B cell (primary cell): ENCODE data around the gene SHISA8. TPM values are rescaled to one million over a fixed set of nuclear protein-coding genes. Genes with fewer than 3 reads are reported as not detected.
A peak's percentile ranks its signal among the peaks of the same experiment; 100 is the strongest.

ENCODE experiments used
- ATAC-seq: fragments of 200-7000 bp; cut with Tn5 transposase; one replicate; pipeline ENCODE4 v1.10.0; 2021; ENCODE audit warnings: low read depth, mild to moderate bottlenecking, moderate number of reproducible peaks, moderate library complexity
- CTCF ChIA-PET: fragments of 350-600 bp; sonication (Branson Sonifier 250); formaldehyde crosslinking; loops from one replicate; lab custom pipeline; 2021; ENCODE audit warnings: antibody characterized with exemption, inconsistent platforms; lab: Charles Lee
- POLR2A ChIA-PET: fragments of 350-600 bp; sonication (Branson Sonifier 250); formaldehyde crosslinking; loops from one replicate; lab custom pipeline; 2021; ENCODE audit warnings: antibody characterized with exemption; lab: Charles Lee
- DNase-seq: peaks from one replicate; pipeline ENCODE4 v3.0.0; 2013
- H2AFZ ChIP-seq: 2 replicates; pipeline ENCODE4 v1.6.1; 2012; ENCODE audit warnings: mild to moderate bottlenecking, low read depth, low read length; ENCODE audit not compliant: insufficient read depth, poor library complexity, severe bottlenecking
- H3K27ac ChIP-seq, 2 donors: 1 replicate in 1 of 2; 2 replicates in 1 of 2; pipeline ENCODE4 v1.5.1; 2012 to 2013; ENCODE audit warnings: low read length in 2 of 2, mild to moderate bottlenecking in 2 of 2, moderate library complexity in 1 of 2
- H3K27me3 ChIP-seq, 4 experiments: fragments of 200-600 bp in 1 of 4; sonication (generic) in 1 of 4; replicated peaks in 1 of 4; 1 replicate in 2 of 4; 2 replicates in 2 of 4; pipeline versions ENCODE4 v1.6.1 to v1.7.0; 2013 to 2016; ENCODE audit warnings: low read length in 3 of 4, mild to moderate bottlenecking in 2 of 4, mixed read lengths in 1 of 4, moderate library complexity in 1 of 4; ENCODE audit not compliant: insufficient read depth in 4 of 4, control insufficient read depth in 3 of 4; ENCODE audit errors: control extremely low read depth in 1 of 4
- H3K36me3 ChIP-seq, 2 experiments: replicated peaks in 1 of 2; 1 replicate in 1 of 2; 2 replicates in 1 of 2; pipeline versions ENCODE4 v1.6.1 to v1.7.1; 2013; ENCODE audit warnings: low read length in 1 of 2; ENCODE audit not compliant: insufficient read depth in 2 of 2, control insufficient read depth in 1 of 2; ENCODE audit errors: control extremely low read depth in 1 of 2, extremely low read depth in 1 of 2
- H3K4me1 ChIP-seq, 2 donors: fragments of 200-600 bp in 1 of 2; sonication (generic) in 1 of 2; 1 replicate in 1 of 2; 2 replicates in 1 of 2; pipeline versions ENCODE4 v1.5.1 to v1.6.1; 2013 to 2017; ENCODE audit warnings: low read length in 2 of 2; ENCODE audit not compliant: control insufficient read depth in 2 of 2, insufficient read depth in 2 of 2
- H3K4me2 ChIP-seq: replicated peaks from 2 replicates; pipeline ENCODE3; 2012; ENCODE audit warnings: mild to moderate bottlenecking, low read depth, low read length; ENCODE audit not compliant: poor library complexity, severe bottlenecking
- H3K4me3 ChIP-seq, 5 experiments: fragments of 200-600 bp in 1 of 5; sonication (generic) in 1 of 5; 1 replicate in 3 of 5; 2 replicates in 2 of 5; pipeline versions ENCODE4 v1.5.1 to v1.7.0; 2011 to 2016; ENCODE audit warnings: low read length in 4 of 5, mild to moderate bottlenecking in 4 of 5, low read depth in 2 of 5, control low read depth in 1 of 5, moderate library complexity in 1 of 5; ENCODE audit not compliant: insufficient read depth in 1 of 5; ENCODE audit errors: control extremely low read depth in 1 of 5, extremely low read depth in 1 of 5
- H3K79me2 ChIP-seq: fragments of 200-600 bp; sonication (generic); one replicate; pipeline ENCODE4 v1.6.0; 2016; ENCODE audit warnings: low read length; ENCODE audit not compliant: control insufficient read depth, insufficient read depth
- H3K9ac ChIP-seq: fragments of 200-600 bp; sonication (generic); 2 replicates; pipeline ENCODE4 v1.6.1; 2017; ENCODE audit warnings: mild to moderate bottlenecking, low read length, moderate library complexity
- H3K9me3 ChIP-seq, 3 donors: one replicate each; pipeline versions ENCODE4 v1.6.1 to v1.7.1; 2013; ENCODE audit warnings: low read length in 2 of 3; ENCODE audit not compliant: control insufficient read depth in 2 of 3, insufficient read depth in 1 of 3; ENCODE audit errors: control extremely low read depth in 1 of 3
- H4K20me1 ChIP-seq: 2 replicates; pipeline ENCODE4 v1.6.0; 2012; ENCODE audit warnings: mild to moderate bottlenecking, low read length; ENCODE audit not compliant: insufficient read depth, control insufficient read depth, poor library complexity, severe bottlenecking
- H3K27ac Mint-ChIP-seq: one replicate; pipeline ENCODE4 v1.8.0; 2021; ENCODE audit warnings: mixed read lengths
- H3K27me3 Mint-ChIP-seq: one replicate; pipeline ENCODE4 v1.8.0; 2021; ENCODE audit warnings: mixed read lengths
- H3K4me1 Mint-ChIP-seq: one replicate; pipeline ENCODE4 v1.8.0; 2021; ENCODE audit warnings: mixed read lengths
- H3K4me3 Mint-ChIP-seq: one replicate; pipeline ENCODE4 v1.8.0; 2021; ENCODE audit warnings: mixed read lengths
- H3K9me3 Mint-ChIP-seq: one replicate; pipeline ENCODE4 v1.8.0; 2022; ENCODE audit warnings: mixed read lengths; ENCODE audit not compliant: insufficient read depth
- EZH2 ChIP-seq: IDR thresholded peaks from 2 replicates; pipeline ENCODE4 v1.6.1; 2012; ENCODE audit warnings: borderline replicate concordance, low read depth, mild to moderate bottlenecking, moderate library complexity, low read length; ENCODE audit not compliant: insufficient read depth, poor library complexity, severe bottlenecking
- WGBS: methylation state at CpG from one replicate; pipeline ENCODE4 v1.1.5; 2013; ENCODE audit warnings: missing lambda C conversion rate; ENCODE audit not compliant: insufficient coverage; 5-methylcytosine and 5-hydroxymethylcytosine counted together
- intact Hi-C: fragments of 100-400 bp; cut with micrococcal nuclease; formaldehyde crosslinking; loops from one replicate; pipeline ENCODE4 v1.10.0; 2022
- polyA plus RNA-seq: library from polyadenylated mRNA; depleted of rRNA; stranded (reverse); fragments of >200 nt; gene quantifications from 2 replicates; pipeline ENCODE4 v1.2.3, GENCODE V29; 2012
- total RNA-seq, 2 donors: library from RNA; stranded (reverse); fragments of 120-200 nt in 1 of 2; gene quantifications; 1 replicate in 1 of 2; 2 replicates in 1 of 2; pipeline versions ENCODE4 v1.2.3 to v1.2.4, GENCODE V29; 2013 to 2022
- TF ChIP-seq, protein P1 (sequence below): fragments of 200-600 bp; IDR thresholded peaks from one replicate; pipeline ENCODE4 v1.8.0; 2022; ENCODE audit warnings: antibody characterized with exemption, mild to moderate bottlenecking

Gene SHISA8
- total and polyA plus RNA-seq, 2 donors (not counting 1 experiment from before 2014, with no cell fraction given): 22.4 to 46.5 TPM

GRCh38 chr22:41927813-41928212, 12.9 kb upstream of the SHISA8 start:
- peaks cover 51% of the 10 kb centered on the region for H3K79me2 ChIP-seq
- peak overlapping the region; percentile 93 for H3K4me2 ChIP-seq
- CTCF ChIA-PET: interaction anchor here (1.4 to 17.9 kb wide), 2 partner anchors 10 to 231 kb away, joined by 4 to 499 read pairs; no protein-coding TSS in a partner anchor
- intact Hi-C loops: no loop called here
- H3K4me1 ChIP-seq: peaks cover 72 to 88% of the 10 kb centered on the region in 2 donors
- Mint-ChIP-seq H3K4me3 (peak overlapping the region; percentile 83), H3K27ac (peak overlapping the region; percentile 98), H3K27me3 (no peaks in the 10 kb centered on the region), H3K4me1 (peaks cover 64% of the 10 kb centered on the region), H3K9me3 (no peaks in the 10 kb centered on the region)
- H4K20me1 ChIP-seq: peaks cover 23% of the 10 kb centered on the region
- ATAC-seq (no peak), DNase-seq (peak; percentile 44)
- H3K9ac ChIP-seq: peak overlapping the region; percentile 28
- H3K9me3 ChIP-seq: peaks cover 0 to 4% (median 0%) of the 10 kb centered on the region in 3 donors
- H3K27me3 ChIP-seq: no peaks in the 10 kb centered on the region
- H2AFZ ChIP-seq: no peak overlapping the region
- no peak overlapping the region for H3K4me3 ChIP-seq
- peak overlapping the region; percentile 94 to 95 for H3K27ac ChIP-seq
- 80% methylated on average over 6 of the region's 6 CpGs for WGBS
- POLR2A ChIA-PET: interaction anchor here (1.4 to 16.8 kb wide), 4 partner anchors 5 to 66 kb away, joined by 5 to 960 read pairs (median 496); partner anchors contain the start of genes SHISA8 and TNFRSF13C
- H3K36me3 ChIP-seq: peaks cover 0 to 27% of the 10 kb centered on the region in 2 experiments
- no peak for TF ChIP-seq EZH2
- TF ChIP-seq, protein P1, sequence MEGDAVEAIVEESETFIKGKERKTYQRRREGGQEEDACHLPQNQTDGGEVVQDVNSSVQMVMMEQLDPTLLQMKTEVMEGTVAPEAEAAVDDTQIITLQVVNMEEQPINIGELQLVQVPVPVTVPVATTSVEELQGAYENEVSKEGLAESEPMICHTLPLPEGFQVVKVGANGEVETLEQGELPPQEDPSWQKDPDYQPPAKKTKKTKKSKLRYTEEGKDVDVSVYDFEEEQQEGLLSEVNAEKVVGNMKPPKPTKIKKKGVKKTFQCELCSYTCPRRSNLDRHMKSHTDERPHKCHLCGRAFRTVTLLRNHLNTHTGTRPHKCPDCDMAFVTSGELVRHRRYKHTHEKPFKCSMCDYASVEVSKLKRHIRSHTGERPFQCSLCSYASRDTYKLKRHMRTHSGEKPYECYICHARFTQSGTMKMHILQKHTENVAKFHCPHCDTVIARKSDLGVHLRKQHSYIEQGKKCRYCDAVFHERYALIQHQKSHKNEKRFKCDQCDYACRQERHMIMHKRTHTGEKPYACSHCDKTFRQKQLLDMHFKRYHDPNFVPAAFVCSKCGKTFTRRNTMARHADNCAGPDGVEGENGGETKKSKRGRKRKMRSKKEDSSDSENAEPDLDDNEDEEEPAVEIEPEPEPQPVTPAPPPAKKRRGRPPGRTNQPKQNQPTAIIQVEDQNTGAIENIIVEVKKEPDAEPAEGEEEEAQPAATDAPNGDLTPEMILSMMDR: no peak
